HepG2 (cell line): Measurements from ENCODE around the gene TSN. TPM values are rescaled to one million over a fixed set of nuclear protein-coding genes. Genes with fewer than 3 reads are reported as not detected.

Experiments
- HOXA3 ChIP-seq: sonication (generic); formaldehyde crosslinking; IDR thresholded peaks from 2 replicates; pipeline ENCODE4 v1.5.0; 2020; ENCODE audit warnings: missing genetic modification reagents
- JARID2 ChIP-seq: sonication (generic); formaldehyde crosslinking; IDR thresholded peaks from 2 replicates; pipeline ENCODE4 v1.8.1; 2023; ENCODE audit warnings: missing genetic modification reagents, inconsistent platforms; ENCODE audit not compliant: insufficient replicate concordance
- MEIS1 ChIP-seq: sonication (generic); formaldehyde crosslinking; IDR thresholded peaks from 2 replicates; pipeline ENCODE4 v1.9.0; 2021; ENCODE audit warnings: mild to moderate bottlenecking, missing genetic modification reagents, moderate library complexity, borderline replicate concordance
- NCOA1 ChIP-seq: sonication (generic); formaldehyde crosslinking; IDR thresholded peaks from 2 replicates; pipeline ENCODE4 v1.9.0; 2021; ENCODE audit warnings: missing genetic modification reagents
- NR2C2 ChIP-seq: sonication (generic); formaldehyde crosslinking; IDR thresholded peaks from 2 replicates; pipeline ENCODE4 v1.4.0; 2020; ENCODE audit warnings: missing genetic modification reagents, mild to moderate bottlenecking, moderate library complexity, borderline replicate concordance
- PHB2 ChIP-seq: fragments of 450-650 bp; IDR thresholded peaks from 2 replicates; pipeline ENCODE4 v1.6.1; 2018; ENCODE audit not compliant: partially characterized antibody
- PRDM15 ChIP-seq: sonication (generic); formaldehyde crosslinking; IDR thresholded peaks from 2 replicates; pipeline ENCODE4 v1.4.0; 2020; ENCODE audit warnings: missing genetic modification reagents
- SP4 ChIP-seq: sonication (generic); formaldehyde crosslinking; IDR thresholded peaks from 2 replicates; pipeline ENCODE4 v1.8.1; 2023; ENCODE audit warnings: mild to moderate bottlenecking, missing genetic modification reagents
- TCF12 ChIP-seq, 2 experiments: fragments of 450-650 bp in 1 of 2; sonication (generic) in 1 of 2; formaldehyde crosslinking in 1 of 2; IDR thresholded peaks; 2 replicates each; pipeline versions ENCODE4 v1.6.1 to v1.8.0; 2017 to 2022; ENCODE audit warnings: antibody characterized with exemption in 1 of 2, mild to moderate bottlenecking in 1 of 2, missing genetic modification reagents in 1 of 2, moderate library complexity in 1 of 2
- ZNF143 ChIP-seq: sonication (generic); formaldehyde crosslinking; IDR thresholded peaks from 2 replicates; pipeline ENCODE4 v1.4.0; 2020; ENCODE audit warnings: missing genetic modification reagents
- ZNF230 ChIP-seq: sonication (generic); formaldehyde crosslinking; IDR thresholded peaks from 2 replicates; pipeline ENCODE4 v1.4.0; 2020; ENCODE audit warnings: mild to moderate bottlenecking, missing genetic modification reagents
- ZNF234 ChIP-seq: sonication (generic); formaldehyde crosslinking; conservative IDR thresholded peaks from 2 replicates; pipeline ENCODE4 v1.5.1; 2020; ENCODE audit warnings: mild to moderate bottlenecking, missing genetic modification reagents
- ZNF354B ChIP-seq: sonication (generic); formaldehyde crosslinking; IDR thresholded peaks from 2 replicates; pipeline ENCODE4 v1.8.0; 2022; ENCODE audit warnings: mild to moderate bottlenecking, missing genetic modification reagents
- ZNF546 ChIP-seq: sonication (generic); formaldehyde crosslinking; conservative IDR thresholded peaks from 2 replicates; pipeline ENCODE4 v1.8.1; 2023; ENCODE audit warnings: mild to moderate bottlenecking, missing genetic modification reagents
- ZNF563 ChIP-seq: sonication (generic); formaldehyde crosslinking; IDR thresholded peaks from 2 replicates; pipeline ENCODE4 v1.8.0; 2022; ENCODE audit warnings: mild to moderate bottlenecking, moderate library complexity, missing genetic modification reagents
- ZNF614 ChIP-seq: IDR thresholded peaks from 2 replicates; pipeline ENCODE4 v1.6.1; 2018; ENCODE audit warnings: missing biosample characterization, missing genetic modification reagents, inconsistent platforms, borderline replicate concordance
- ZNF7 ChIP-seq: IDR thresholded peaks from 2 replicates; pipeline ENCODE4 v1.6.1; 2016; ENCODE audit warnings: missing biosample characterization, missing genetic modification reagents
- ZSCAN30 ChIP-seq: sonication (generic); formaldehyde crosslinking; IDR thresholded peaks from 2 replicates; pipeline ENCODE4 v1.5.0; 2020; ENCODE audit warnings: mild to moderate bottlenecking, missing genetic modification reagents
- ZZZ3 ChIP-seq: sonication (generic); formaldehyde crosslinking; IDR thresholded peaks from 2 replicates; pipeline ENCODE4 v1.4.0; 2020; ENCODE audit warnings: missing genetic modification reagents, mild to moderate bottlenecking, borderline replicate concordance
- polyA plus RNA-seq, 8 experiments: library from polyadenylated mRNA; depleted of rRNA in 3 of 8; stranded (reverse) in 7 of 8; unstranded in 1 of 8; fragments of >200 nt; fragmentation: Illumina TruSeq in 4 of 8; extraction: Trizol in 4 of 8; gene quantifications; 2 replicates each; pipeline versions ENCODE4 v1.2.1 to v1.2.3, GENCODE V29; 2011 to 2016; ENCODE audit warnings: low read depth in 4 of 8, missing spikeins in 1 of 8, mixed read lengths in 1 of 8; ENCODE audit not compliant: insufficient read depth in 1 of 8
- total RNA-seq, 5 experiments: library from RNA; depleted of rRNA; stranded (reverse); fragments of >200 nt; fragmentation: Illumina TruSeq; extraction: Trizol; gene quantifications; 2 replicates each; pipeline ENCODE4 v1.2.3, GENCODE V29; 2016; ENCODE audit warnings: low read depth in 1 of 5
- TF ChIP-seq, protein P1 (sequence below): sonication (generic); formaldehyde crosslinking; IDR thresholded peaks from 2 replicates; pipeline ENCODE4 v1.8.1; 2023; ENCODE audit warnings: mild to moderate bottlenecking, missing genetic modification reagents
- TF ChIP-seq, protein P2 (sequence below): sonication (generic); formaldehyde crosslinking; IDR thresholded peaks from 2 replicates; pipeline ENCODE4 v1.4.0; 2020; ENCODE audit warnings: missing genetic modification reagents

Gene TSN
- total and polyA plus RNA-seq, 2 of the 13 experiments (the other 11 are each of a cell fraction or from before 2014, with no cell fraction given): 56.4 to 115 TPM

GRCh38 chr2:121707344-121707919 is 48.0 kb upstream of the TSN start (continued):
- no peak for TF ChIP-seq PRDM15 (CRISPR knock-in tag)
- TF ChIP-seq MEIS1 (CRISPR knock-in tag): no peak
- no peak for TF ChIP-seq ZNF230 (CRISPR knock-in tag)
- TF ChIP-seq JARID2: no peak
- peak; percentile 58 for TF ChIP-seq HOXA3 (CRISPR knock-in tag)
- no peak for TF ChIP-seq NR2C2
- no peak for TF ChIP-seq ZZZ3 (CRISPR knock-in tag)
- no peak for TF ChIP-seq ZNF546 (CRISPR knock-in tag)
- TF ChIP-seq SP4: no peak
- TF ChIP-seq NCOA1: 0 out of 2 replicates have a peak, but pooled peaks have one; percentile 58
- no peak for TF ChIP-seq ZNF7 (CRISPR knock-in tag)
- no peak for TF ChIP-seq ZNF234 (CRISPR knock-in tag)
- TF ChIP-seq ZNF354B (CRISPR knock-in tag): no peak
- TF ChIP-seq ZNF143 (CRISPR knock-in tag): no peak
- TF ChIP-seq, protein P1, sequence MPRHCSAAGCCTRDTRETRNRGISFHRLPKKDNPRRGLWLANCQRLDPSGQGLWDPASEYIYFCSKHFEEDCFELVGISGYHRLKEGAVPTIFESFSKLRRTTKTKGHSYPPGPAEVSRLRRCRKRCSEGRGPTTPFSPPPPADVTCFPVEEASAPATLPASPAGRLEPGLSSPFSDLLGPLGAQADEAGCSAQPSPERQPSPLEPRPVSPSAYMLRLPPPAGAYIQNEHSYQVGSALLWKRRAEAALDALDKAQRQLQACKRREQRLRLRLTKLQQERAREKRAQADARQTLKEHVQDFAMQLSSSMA (CRISPR knock-in tag): no peak
- TF ChIP-seq ZNF563 (CRISPR knock-in tag): no peak
- no peak for TF ChIP-seq TCF12 (IDR thresholded peaks at IDR 0.05)
- TF ChIP-seq TCF12 (CRISPR knock-in tag; IDR thresholded peaks at IDR 0.05): no peak
- TF ChIP-seq ZNF614 (CRISPR knock-in tag): peak; percentile 16; the same call in 1 of the 2 replicates
- TF ChIP-seq PHB2: no peak
- TF ChIP-seq, protein P2, sequence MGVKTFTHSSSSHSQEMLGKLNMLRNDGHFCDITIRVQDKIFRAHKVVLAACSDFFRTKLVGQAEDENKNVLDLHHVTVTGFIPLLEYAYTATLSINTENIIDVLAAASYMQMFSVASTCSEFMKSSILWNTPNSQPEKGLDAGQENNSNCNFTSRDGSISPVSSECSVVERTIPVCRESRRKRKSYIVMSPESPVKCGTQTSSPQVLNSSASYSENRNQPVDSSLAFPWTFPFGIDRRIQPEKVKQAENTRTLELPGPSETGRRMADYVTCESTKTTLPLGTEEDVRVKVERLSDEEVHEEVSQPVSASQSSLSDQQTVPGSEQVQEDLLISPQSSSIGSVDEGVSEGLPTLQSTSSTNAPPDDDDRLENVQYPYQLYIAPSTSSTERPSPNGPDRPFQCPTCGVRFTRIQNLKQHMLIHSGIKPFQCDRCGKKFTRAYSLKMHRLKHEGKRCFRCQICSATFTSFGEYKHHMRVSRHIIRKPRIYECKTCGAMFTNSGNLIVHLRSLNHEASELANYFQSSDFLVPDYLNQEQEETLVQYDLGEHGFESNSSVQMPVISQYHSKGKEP (CRISPR knock-in tag): no peak
- no peak for TF ChIP-seq ZSCAN30 (CRISPR knock-in tag)
